CD4-positive, alpha-beta T cell treated with Interleukin-2 at 100 ng/mL for 4 hours (primary cell): ENCODE results near the gene CCNL1.
"Not testable (repeated sequence)": the region's sequence is repeated elsewhere in the genome, so short reads cannot be mapped to it uniquely, and the experiment has no call there.

ENCODE experiments used
- DNase-seq: peaks from one replicate; pipeline ENCODE4 v3.0.0-alpha.2; 2020; ENCODE audit warnings: low spot score

Gene CCNL1

DNA sequence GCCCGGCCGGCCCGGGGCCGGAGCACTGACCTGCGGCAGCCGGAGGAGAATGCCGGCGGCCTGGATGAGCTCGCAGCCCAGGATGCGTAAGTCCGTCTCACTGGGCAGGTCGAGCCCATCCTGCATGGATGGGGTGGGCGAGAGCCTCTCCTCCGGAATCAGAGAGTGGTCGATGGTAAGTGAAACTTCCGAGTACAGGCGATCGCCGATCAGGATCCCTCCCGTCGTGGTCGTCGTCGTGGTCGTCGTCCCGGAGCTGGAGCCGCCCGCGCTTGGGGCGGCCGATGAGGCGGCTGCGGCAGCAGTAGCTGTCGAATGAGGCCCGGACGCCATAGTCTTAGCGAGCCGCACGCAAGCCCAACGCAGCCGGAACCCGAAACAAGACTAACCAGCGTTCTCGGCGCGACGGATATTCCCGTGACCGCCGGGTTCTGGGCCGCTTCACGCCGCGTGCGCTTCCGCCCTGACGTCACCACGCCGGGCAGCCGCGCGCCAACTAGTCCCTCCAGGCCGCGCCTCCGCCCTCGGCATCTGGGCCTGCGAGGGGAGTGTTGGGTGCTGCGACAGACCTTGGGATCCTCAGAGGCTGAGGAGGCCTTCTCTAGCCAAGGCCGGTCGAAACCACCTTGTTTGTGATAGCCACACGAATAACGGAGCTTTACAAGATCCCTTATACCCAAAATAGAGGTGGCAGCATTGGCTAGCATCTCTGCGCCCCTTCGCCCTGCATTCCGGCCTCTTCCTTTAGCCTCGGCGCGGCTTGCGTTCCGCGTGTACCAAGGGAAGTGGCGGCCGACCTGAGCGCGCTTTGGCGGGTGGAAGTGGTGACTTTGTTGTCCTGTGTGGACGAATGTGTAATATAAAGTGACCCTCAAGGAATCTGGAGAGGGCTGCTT is at the start of gene CCNL1:
Gene CCNL1 (minus strand): TSS at position 386 of the 896 bp plus-strand sequence. CDS start 53 bp downstream, at position 333.
- DNase-seq: peak; percentile 96

DNA sequence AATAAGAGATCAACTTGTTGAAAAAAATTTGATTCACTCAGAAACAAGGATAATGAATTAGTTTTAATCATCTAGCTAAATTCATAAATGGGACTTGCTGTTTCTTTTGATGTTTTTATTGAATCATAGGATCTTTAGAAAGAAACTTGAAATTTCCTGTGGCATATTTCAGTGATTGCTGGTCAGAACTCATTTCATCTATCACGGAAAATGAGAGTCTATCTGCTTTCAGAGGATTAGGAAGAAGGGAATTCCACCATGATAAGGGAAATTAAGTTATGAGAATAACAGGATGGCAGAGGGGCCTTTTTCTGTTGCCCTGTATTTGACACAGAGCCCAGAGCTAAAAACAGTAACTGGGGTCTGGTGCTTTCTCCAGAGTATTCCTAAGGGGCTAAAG is 44.9 kb upstream of the CCNL1 start:
- no peak for DNase-seq

DNA sequence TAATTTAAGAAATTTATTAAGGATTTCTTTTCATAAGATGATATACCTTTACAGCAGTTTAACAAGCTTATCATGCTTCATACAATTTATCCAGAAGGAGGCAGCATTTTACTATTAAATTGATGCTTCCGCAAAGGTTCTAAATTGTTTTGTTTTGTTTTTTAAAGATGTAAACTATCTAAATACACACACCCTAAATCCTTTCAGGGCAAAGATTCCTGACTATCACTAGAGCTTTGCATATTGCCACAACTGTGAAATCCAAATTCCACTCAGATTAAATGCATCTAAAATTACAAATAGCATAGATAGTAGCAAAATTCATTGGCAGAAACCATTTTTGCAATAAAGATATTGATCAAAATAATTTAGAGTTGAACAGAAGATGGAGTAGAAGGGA is 44.5 kb upstream of the CCNL1 start:
- DNase-seq: no peak

DNA sequence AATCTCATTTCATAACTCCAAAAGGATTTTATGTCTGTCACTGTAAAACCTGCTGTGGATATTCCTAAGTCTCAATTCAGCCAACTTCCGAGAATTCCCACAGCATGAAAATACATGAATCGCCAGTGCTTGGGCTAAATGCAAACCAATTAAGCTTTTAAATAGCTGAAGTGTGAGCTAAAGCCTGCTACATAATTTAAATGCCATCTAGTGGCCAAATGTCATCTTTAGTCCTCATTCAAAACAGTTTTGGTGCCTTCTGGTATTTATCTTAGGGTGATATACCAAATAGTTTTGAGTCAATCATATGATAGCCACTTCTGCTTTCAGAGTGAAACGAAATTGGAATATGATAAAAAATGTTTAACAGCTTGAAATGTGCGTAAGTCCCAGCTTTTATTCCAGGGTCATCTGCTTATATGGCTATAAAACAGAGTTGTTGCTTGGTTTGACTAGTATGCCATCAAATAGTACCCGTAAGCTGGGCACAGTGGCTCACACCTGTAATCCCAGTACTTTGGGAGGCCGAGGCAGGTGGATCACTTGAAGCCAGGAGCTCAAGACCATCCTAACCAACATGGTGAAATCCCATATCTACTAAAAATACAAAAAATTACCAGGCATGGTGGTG is 41.8 kb upstream of the CCNL1 start:
- DNase-seq: peak; percentile 43

DNA sequence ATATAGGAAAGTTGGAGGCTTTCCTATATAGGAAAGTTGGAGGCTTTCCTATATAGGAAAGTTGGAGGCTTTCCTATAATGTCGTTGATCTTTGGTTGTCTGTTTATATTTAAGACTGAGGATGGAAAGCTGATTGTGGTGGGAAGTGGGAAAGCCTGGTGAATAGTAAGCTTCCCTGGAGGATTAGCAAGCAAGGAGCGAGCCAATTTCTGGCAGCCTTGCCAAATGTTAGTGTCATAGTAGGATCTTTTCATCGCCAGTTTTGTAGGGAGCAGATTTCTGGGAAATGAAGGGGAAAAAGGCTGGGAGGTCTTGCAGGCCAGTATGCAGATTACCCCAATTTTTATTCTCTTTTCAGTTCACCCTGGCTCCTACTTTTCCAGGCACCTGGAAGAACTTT is 39.9 kb upstream of the CCNL1 start:
- no peak for DNase-seq

DNA sequence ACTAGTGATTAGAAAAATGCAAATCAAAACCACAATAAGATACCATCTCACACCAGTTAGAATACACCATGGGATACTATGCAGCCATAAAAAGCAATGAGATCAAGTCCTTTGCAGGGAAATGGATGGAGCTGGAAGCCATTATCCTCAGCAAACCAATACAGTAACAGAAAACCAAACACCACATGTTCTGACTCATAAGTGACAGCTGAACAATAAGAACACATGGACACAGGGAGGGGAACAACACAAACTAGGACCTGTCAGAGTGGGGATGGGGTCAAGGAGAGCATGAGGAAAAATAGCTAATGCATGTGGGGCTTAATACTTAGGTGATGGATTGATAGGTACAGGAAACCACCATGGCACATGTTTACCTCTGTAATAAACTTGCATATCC is 36.0 kb upstream of the CCNL1 start:
- DNase-seq: no peak

DNA sequence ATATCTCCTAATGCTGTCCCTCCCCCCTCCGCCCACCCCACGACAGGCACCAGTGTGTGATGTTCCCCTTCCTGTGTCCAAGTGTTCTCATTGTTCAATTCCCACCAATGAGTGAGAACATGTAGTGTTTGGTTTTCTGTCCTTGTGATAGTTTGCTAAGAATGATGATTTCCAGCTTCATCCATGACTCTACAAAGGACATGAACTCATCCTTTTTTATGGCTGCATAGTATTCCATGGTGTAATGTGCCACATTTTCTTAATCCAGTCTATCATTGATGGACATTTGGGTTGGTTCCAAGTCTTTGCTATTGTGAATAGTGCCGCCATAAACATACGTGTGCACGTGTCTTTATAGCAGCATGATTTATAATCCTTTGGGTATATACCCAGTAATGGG is 31.2 kb upstream of the CCNL1 start:
- DNase-seq: not testable (repeated sequence)

DNA sequence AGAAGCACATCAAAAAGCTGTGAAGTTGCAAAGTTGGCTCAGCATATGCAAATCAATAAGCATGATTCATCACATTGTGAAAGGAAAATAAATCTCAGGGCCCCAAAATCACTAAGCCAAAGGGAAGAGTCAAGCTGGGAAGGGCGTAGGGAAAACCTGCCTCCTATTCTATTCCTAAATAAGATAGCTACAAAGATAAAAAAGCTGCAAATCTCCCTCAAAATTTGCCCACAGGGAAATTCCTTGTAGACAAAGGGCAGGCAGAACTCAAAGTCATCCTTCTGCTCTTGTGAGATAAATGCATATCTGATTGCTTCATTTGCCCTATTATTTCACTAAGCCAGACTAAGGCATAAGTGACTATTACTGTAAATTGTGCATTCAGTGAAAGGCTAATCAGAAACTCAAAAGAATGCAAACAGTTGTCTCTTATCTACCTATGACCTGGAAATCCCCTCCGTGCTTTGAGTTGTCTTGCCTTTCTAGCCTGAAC is 30.5 kb upstream of the CCNL1 start:
- DNase-seq: no peak

DNA sequence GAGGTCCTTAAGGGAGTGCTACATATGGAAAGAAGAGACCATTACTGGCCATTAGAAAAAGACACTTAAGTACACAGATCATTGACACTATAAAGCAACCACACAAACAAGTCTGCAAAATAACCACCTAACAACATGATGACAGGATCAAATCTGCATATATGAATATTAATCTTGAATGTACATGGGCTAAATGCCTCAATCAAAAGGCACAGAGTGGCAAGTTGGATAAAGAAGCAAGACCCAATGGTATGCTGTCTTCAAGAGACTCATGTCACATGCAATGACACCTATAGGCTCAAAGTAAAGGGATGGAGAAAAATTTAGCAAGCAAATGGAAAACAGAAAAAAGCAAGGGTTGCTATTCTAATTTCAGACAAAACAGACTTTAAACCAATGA is 28.4 kb upstream of the CCNL1 start:
- DNase-seq: no peak

DNA sequence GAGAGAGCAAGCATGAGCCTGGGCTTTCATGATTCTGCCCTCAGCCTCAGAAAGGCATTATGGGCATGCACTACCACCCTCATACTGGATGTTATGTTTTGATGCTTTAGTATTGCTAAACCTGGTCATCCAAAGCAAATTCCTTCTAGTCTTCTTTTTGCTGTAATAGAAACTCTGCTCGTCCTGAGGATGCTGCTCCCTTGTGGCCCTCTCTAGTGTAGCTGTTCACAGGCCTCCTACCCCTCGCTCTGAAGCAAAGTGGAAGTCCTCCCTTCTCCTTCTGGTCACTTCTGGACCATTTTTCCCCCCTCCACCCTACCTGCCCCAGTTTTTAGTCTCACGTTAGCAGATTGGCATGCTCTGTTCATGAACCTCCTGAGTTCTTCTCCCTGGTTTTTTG is 22.9 kb upstream of the CCNL1 start:
- no peak for DNase-seq

DNA sequence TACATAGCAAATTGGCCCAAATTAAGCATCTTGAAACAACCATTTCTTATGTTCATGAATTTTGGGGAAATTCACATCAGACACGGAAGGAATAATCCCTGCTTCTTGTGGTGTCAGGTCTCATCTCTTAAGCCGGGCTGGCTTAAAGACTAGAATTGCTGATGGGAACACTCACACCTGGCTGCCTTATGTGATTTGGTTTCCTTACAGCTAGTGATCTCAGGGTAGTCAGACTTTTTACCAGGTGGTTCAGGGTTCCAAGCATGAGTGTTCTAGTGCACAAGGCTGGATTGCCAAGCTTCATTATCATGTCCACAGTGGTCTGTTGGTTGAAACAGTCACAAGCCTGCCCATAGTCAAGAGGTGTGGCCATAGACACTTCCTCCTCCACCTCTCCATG is 20.3 kb upstream of the CCNL1 start:
- DNase-seq: no peak

DNA sequence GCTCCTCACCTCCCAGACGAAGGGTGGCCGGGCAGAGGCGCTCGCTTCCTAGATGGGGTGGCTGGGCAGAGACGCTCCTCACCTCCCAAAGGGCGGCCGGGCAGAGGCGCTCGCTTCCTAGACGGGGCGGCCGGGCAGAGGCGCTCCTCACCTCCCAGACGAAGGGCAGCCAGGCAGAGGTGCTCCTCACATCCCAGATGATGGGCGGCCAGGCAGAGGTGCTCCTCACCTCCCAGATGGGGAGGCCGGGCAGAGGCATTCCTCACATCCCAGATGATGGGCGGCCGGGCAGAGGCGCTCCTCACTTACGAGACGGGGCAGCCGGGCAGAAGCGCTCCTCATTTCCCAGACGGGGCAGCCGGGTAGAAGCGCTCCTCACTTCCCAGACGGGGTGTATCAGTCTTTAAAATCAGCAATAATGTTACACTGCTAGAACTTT is 19.4 kb upstream of the CCNL1 start:
- no peak for DNase-seq

DNA sequence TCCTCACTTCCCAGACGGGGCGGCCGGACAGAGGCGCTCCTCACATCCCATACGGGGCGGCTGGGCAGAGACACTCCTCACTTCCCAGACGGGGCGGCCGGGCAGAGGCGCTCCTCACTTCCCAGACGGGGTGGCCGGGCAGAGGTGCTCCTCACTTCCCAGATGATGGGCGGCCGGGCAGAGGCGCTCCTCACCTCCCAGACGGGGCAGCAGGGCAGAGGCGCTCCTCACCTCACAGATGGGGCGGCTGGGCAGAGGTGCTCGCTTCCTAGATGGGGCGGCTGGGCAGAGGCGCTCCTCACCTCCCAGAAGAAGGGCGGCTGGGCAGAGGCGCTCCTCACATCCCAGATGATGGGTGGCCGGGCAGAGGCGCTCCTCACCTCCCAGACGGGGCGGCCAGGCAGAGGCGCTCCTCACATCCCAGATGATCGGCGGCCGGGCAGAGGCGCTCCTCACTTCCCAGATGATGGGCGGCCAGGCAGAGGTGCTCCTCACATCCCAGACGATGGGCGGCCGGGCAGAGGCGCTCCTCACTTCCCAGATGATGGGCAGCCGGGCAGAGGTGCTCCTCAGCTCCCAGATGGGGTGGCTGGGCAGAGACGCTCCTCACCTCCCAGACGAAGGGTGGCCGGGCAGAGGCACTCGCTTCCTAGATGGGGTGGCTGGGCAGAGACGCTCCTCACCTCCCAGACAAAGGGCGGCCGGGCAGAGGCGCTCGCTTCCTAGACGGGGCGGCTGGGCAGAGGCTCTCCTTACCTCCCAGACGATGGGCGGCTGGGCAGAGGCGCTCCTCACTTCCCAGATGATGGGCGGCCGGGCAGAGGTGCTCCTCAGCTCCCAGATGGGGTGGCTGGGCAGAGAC is 18.8 kb upstream of the CCNL1 start:
- not testable (repeated sequence) for DNase-seq

DNA sequence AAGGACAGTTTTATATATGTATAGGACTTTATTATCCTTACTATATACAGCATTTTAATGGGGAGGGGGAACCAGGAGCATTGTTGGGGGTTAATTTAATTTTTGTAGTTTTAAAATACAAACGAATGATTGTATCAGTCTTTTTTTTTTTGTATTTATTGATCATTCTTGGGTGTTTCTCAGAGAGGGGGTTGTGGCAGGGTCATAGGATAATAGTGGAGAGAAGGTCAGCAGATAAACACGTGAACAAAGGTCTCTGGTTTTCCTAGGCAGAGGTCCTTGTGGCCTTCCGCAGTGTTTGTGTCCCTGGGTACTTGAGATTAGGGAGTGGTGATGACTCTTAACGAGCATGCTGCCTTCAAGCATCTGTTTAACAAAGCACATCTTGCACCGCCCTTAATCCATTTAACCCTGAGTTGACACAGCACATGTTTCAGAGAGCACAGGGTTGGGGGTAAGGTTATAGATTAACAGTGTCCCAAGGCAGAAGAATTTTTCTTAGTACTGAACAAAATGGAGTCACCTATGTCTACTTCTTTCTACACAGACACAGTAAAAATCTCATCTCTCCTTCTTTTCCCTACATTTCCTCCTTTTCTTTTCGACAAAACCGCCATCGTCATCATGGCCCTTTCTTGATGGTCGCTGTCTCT is 18.0 kb upstream of the CCNL1 start:
- DNase-seq: not testable (repeated sequence)

DNA sequence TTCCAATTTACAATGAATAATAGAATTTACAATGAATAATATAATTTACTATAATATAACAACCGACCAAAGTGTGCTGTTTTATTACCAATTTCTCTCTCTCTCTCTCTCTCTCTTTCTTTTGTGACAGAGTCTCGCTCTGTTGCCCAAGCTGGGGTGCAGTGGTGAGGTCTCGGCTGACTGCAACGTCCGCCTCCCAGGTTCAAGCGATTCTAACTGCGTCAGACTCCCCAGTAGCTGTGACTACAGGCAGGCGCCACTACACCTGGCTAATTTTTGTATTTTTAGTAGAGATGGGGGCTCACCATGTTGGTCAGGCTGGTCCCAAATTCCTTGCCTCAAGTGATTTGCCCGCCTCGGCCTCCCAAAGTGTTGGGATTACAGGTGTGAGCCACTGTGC is 17.0 kb upstream of the CCNL1 start:
- no peak for DNase-seq

DNA sequence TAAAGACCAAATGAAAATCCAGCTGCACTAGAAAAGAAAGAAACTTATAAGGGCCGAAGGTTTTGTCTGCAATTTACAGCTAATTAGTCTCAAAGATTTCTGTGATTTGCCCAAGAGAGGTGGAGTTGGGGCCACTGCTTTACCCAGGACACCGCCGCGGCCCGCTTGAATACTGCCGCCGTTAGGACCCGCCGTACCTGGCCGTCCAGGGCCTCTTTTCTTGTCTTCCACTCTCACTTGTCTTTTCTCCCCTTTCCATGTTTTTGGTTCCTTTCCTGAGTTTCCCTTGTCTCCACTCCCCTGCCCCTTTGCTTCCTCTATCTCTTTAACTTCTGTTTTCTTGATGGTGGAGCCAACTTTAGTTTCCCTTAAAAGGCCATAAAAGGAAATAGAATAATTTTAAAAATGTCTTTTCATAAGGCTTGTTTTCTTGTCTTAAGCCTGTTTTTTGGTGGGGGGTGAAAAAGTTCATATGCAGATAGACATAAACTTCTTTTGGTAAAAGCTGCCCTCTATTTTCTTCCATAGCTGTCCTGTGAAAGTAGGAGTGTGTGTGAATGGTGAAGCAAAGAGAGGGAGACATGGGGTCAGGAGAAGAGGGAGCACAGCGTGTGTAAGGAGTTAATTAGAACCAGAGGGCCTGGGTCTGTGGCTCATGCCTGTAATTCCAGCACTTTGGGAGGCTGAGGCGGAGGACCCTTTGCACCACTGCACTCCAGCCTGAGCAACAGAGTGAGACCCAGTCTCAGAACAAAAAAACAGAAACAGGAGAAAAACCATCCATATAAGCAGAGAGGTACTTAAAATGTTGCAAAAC is 16.0 kb upstream of the CCNL1 start:
- peak; percentile 10 for DNase-seq

DNA sequence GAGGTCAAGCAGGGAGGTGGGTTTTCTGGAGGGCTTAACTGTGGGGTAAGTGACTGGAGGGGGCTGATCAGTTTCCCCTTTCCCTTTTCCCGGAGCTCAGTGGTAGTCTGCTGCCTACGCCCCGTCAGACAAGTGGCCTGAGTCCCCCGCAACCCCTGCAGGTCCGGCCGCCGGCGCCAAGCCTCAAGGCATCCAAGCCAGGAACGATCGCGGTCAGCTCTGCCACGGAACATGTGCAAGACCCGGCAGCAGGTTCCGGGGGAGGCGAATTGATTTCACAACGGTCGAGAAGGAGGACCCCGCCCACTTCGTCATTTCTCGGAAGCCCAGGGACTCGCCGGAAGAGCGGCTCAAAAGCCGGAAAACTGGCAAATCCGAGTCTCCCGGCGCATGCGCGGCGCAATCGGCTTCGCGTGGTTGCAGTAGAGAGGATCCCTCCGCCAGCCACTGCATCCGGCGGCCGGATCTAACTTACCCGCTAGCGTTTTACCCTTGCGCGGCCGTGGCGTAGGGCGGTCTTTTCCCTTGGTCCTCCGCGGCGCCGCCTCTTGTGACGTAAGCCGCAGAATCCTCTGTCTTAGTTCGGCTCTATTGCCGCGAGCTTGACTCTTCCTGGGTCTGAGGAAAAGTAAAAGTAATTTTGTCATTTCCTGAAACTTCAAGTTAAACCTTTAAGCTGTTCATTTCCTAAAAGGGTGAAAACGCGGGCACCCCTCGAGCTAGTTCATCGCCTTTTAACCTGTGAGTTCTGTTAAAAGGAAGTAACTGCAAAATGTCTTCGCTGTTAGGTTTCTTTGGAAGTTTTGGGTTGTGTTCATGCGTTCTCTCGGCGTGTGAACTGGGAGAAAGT is 14.9 kb upstream of the CCNL1 start:
- DNase-seq: peak; percentile 98

DNA sequence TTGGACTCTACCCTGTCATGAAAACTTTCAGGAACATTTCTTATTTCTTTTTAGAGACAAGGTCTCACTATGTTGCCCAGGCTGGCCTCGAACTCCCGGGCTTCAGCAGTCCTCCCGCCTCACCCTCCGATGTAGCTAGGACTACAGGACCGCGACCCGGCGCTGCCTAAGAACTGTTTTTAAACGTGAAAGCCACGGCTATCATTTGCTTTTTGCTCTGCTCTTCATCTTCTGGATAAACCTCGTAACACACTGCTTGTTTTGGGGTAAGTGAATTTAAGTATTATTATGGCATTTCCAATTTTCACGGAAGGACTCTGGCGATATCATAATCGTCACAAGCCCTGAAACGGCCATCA is 14.3 kb upstream of the CCNL1 start:
- no peak for DNase-seq

DNA sequence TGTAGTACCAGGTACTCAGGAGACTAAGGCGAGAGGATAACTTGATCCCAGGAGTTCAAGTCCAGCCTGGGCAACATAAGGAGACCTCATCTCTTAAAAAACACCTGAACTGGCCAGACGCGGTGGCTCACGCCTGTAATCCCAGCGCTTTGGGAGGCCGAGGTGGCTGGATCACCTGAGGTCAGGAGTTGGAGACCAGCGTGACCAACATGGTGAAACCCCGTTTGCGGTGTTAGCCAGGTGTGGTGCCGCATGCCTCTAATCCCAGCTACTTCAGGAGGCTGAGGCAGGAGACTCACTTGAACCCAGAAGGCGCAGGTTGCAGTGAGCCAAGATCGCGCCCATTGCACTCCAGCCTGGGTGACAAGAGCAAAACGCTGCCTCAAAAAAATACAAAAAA is 13.4 kb upstream of the CCNL1 start:
- DNase-seq: not testable (repeated sequence)

DNA sequence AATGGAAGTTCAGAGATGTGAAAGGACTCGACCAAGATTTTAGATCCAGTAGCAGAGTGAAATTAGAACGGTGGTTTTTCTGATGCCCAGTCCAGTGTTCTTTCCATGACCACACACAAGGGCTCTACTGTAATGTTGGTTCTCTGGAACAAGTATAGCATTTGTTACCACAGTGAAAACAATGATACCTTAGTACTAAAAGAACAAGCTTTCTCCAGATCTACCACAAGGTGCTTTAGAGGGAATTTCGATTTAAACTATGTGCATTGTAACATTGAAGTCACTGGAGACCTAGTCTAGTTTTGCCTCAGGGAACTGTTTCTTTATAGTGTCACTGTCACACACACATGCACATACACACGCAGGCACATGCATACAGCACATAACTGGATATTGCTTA is 12.8 kb upstream of the CCNL1 start:
- DNase-seq: no peak
